GM23248 (cell line): Measurements from ENCODE around the gene DENND1A. TPM values are rescaled to one million over a fixed set of nuclear protein-coding genes. Genes with fewer than 3 reads are reported as not detected.

ENCODE experiments used
- DNase-seq: peaks from one replicate; pipeline ENCODE4 v3.0.0-alpha.2; 2015
- H2AFZ ChIP-seq: fragments of 200-600 bp; sonication (generic); 2 replicates; pipeline ENCODE4 v1.6.1; 2016; ENCODE audit warnings: antibody characterized with exemption
- H3F3A ChIP-seq: fragments of 200-600 bp; sonication (generic); 2 replicates; pipeline ENCODE4 v1.6.1; 2016; ENCODE audit warnings: mild to moderate bottlenecking, antibody characterized with exemption, mixed run types; ENCODE audit not compliant: insufficient read depth
- H3K27ac ChIP-seq: fragments of 200-600 bp; sonication (generic); 2 replicates; pipeline ENCODE4 v1.5.1; 2016; ENCODE audit warnings: mild to moderate bottlenecking
- H3K27me3 ChIP-seq: fragments of 200-600 bp; sonication (generic); replicated peaks from 2 replicates; pipeline ENCODE4 v1.6.1; 2016; ENCODE audit warnings: mild to moderate bottlenecking; ENCODE audit not compliant: insufficient read depth
- H3K36me3 ChIP-seq: fragments of 200-600 bp; sonication (generic); 2 replicates; pipeline ENCODE4 v1.6.1; 2016; ENCODE audit warnings: low read depth, mild to moderate bottlenecking
- H3K4me1 ChIP-seq: fragments of 200-600 bp; sonication (generic); 2 replicates; pipeline ENCODE4 v1.6.1; 2016; ENCODE audit warnings: mild to moderate bottlenecking; ENCODE audit not compliant: insufficient read depth
- H3K4me2 ChIP-seq: fragments of 200-600 bp; sonication (generic); one replicate; pipeline ENCODE4 v1.6.1; 2016; ENCODE audit warnings: mild to moderate bottlenecking; ENCODE audit not compliant: unreplicated experiment
- H3K4me3 ChIP-seq: fragments of 200-600 bp; sonication (generic); 2 replicates; pipeline ENCODE4 v1.5.1; 2016; ENCODE audit warnings: mild to moderate bottlenecking
- H3K79me2 ChIP-seq: fragments of 200-600 bp; sonication (generic); 2 replicates; pipeline ENCODE4 v1.6.1; 2016; ENCODE audit warnings: mild to moderate bottlenecking; ENCODE audit not compliant: insufficient read depth
- H3K9ac ChIP-seq: fragments of 200-600 bp; sonication (generic); 2 replicates; pipeline ENCODE4 v1.6.1; 2016; ENCODE audit warnings: mild to moderate bottlenecking
- H3K9me2 ChIP-seq: fragments of 200-600 bp; sonication (generic); 2 replicates; pipeline ENCODE4 v1.6.1; 2016; ENCODE audit warnings: mixed run types, mild to moderate bottlenecking, moderate library complexity; ENCODE audit not compliant: insufficient read depth
- H3K9me3 ChIP-seq: fragments of 200-600 bp; sonication (generic); one replicate; pipeline ENCODE4 v1.6.1; 2017; ENCODE audit warnings: low read depth
- H4K20me1 ChIP-seq: fragments of 200-600 bp; sonication (generic); 2 replicates; pipeline ENCODE4 v1.6.0; 2016; ENCODE audit not compliant: insufficient read depth
- EZH2 ChIP-seq: fragments of 200-600 bp; sonication (generic); IDR thresholded peaks from 2 replicates; pipeline ENCODE4 v1.6.1; 2018; ENCODE audit warnings: antibody characterized with exemption, mild to moderate bottlenecking; ENCODE audit not compliant: insufficient read depth, poor library complexity, severe bottlenecking
- EZH2phosphoT487 ChIP-seq: fragments of 200-600 bp; sonication (generic); IDR thresholded peaks from 2 replicates; pipeline ENCODE4 v1.6.1; 2018; ENCODE audit warnings: antibody characterized with exemption, moderate library complexity, mild to moderate bottlenecking, low read depth; ENCODE audit not compliant: insufficient read depth
- WGBS, 2 experiments: methylation state at CpG; one replicate each; pipeline ENCODE4 v1.1.6; 2015 to 2017; ENCODE audit warnings: low lambda C conversion rate in 2 of 2, low coverage in 1 of 2; ENCODE audit errors: missing lambda C conversion rate in 2 of 2; 5-methylcytosine and 5-hydroxymethylcytosine counted together
- in situ Hi-C: fragments of 300-500 bp; cut with MboI; formaldehyde crosslinking; loops from 2 replicates; pipeline ENCODE4 v1.15.0; 2020
- polyA plus RNA-seq: library from polyadenylated mRNA; unstranded; fragments of >200 nt; fragmentation: Nextera tagmentation; extraction: Ambion mirVana; gene quantifications from 2 replicates; pipeline ENCODE4 v1.2.1, GENCODE V29; 2016
- total RNA-seq: library from RNA; depleted of rRNA; stranded (reverse); fragments of >200 nt; shearing (Covaris generic); gene quantifications from 2 replicates; pipeline ENCODE4 v1.2.3, GENCODE V29; 2014

DENND1A gene
- total and polyA plus RNA-seq, 2 experiments from 2014 or later: 13.2 to 16.4 TPM

DNA sequence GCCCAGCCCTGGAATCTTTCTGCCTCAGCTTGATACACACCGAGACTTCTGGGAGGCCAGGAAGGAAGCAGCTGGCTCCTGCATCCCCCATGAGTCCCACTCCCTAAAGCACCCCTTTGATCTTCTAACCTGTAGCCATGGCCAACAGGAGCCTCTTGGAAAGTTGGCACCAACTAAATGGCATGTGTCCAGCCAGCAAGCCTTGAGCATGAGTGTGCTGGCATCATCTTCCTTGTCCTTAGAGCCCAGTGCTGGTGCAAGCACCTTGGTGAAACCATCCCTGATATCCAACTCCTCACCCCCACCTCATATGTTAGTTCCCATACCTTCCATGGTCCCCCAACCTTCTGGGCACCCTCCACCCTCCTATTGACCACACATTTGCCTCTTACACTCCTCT is 443.5 kb downstream of the DENND1A start:
- TF ChIP-seq EZH2 (no peak), EZH2phosphoT487 (no peak)
- Histone ChIP-seq H3K4me2 (no peak overlapping the region), H3K27ac (no peak overlapping the region), H4K20me1 (no peaks in the 10 kb centered on the region), H3K4me3 (no peak overlapping the region), H3K9me3 (no peaks in the 10 kb centered on the region), H3K27me3 (no peaks in the 10 kb centered on the region), H3K9me2 (no peaks in the 10 kb centered on the region), H3K36me3 (no peaks in the 10 kb centered on the region), H3K79me2 (no peaks in the 10 kb centered on the region), H3F3A (no peaks in the 10 kb centered on the region), H3K9ac (no peak overlapping the region), H3K4me1 (no peaks in the 10 kb centered on the region), H2AFZ (no peak overlapping the region)
- in situ Hi-C loops: no loop called here
- DNase-seq: no peak
- WGBS, 2 experiments: 100% methylated on average over 1 of the region's 1 CpG

DNA sequence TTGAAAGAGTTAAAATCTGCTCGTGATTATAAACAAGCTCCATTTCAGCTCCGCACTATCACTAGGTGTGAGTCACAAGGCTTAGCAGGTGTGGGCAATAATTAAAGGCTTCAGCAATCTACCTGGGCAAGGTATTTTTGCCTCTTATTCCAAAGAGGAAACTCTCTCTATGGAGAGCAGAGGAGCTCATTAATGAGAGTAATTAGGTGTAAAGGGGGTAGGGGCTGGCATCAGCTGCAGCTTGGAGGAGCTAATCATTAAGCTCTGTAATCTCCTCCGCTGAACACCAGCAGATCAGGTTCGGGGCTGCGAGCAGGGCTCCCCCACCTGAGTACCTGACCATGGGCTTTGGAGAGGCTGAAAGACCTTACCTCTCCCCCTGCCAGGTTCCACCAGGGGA is 444.7 kb downstream of the DENND1A start:
- no peaks in the 10 kb centered on the region for H3K79me2 ChIP-seq
- no peaks in the 10 kb centered on the region for H3F3A ChIP-seq
- H3K27me3 ChIP-seq: no peaks in the 10 kb centered on the region
- 94 to 96% methylated on average over 5 of the region's 5 CpGs for WGBS, 2 experiments
- H3K9me2 ChIP-seq: no peaks in the 10 kb centered on the region
- no peak for DNase-seq
- H2AFZ ChIP-seq: no peak overlapping the region
- H4K20me1 ChIP-seq: no peaks in the 10 kb centered on the region
- no peak overlapping the region for H3K27ac ChIP-seq
- H3K4me3 ChIP-seq: no peak overlapping the region
- no peaks in the 10 kb centered on the region for H3K9me3 ChIP-seq
- no peak overlapping the region for H3K4me2 ChIP-seq
- H3K9ac ChIP-seq: no peak overlapping the region
- H3K36me3 ChIP-seq: no peaks in the 10 kb centered on the region
- in situ Hi-C loops: no loop called here
- no peaks in the 10 kb centered on the region for H3K4me1 ChIP-seq
- TF ChIP-seq EZH2phosphoT487 (no peak), EZH2 (no peak)

DNA sequence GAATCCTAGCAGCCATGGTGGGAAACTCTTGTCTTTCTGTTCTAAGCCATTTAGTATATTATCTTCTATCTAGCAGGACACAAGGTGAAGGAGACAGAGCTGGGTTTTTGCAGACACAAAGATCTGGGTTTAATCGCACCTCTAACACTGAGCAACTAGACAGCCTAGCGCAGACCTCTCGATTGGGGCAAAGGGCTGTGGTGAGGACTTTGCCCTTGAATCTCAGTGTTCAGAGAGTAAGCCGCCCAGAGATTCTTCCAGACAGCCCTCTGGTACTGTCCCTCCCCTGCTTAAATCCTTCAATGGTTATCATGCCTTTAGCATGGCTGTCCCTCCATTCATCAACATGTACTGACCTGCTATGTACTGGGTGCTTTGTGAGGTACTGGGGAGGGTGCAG is 445.8 kb downstream of the DENND1A start:
- H3K9me2 ChIP-seq: no peaks in the 10 kb centered on the region

DNA sequence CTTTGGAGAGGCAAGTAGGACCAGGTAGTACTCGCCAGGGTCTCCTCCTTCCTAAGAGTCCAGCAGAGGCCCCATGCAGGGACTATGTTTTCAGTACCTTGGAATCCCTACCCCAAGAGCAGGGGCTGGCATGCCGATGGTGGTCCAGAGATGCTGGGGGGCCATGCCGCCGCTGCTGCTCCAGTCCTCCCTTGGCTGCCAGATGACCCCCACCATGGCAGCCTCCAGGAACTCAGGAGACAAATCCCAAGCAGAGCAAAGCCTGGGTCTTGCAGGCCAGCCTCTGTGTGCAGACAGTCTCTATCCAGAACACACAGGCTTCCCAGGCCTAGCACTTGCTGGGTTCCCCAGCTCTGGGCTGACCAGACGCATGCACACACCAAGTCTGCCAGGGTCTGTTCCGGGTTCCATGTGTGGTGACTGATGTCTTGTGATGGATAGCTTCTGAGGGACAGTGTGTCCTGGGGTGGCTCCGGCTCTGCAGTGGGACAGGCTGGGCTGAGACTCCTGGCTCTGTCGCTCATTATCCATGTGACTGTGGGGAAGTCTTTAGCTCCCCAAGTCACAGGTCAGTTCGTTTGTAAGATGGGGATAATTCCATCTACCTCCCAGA is 446.6 kb downstream of the DENND1A start:
- DNase-seq: no peak
- H3K9ac ChIP-seq: no peak overlapping the region
- H3K27ac ChIP-seq: no peak overlapping the region
- TF ChIP-seq EZH2phosphoT487 (no peak), EZH2 (no peak)
- no peak overlapping the region for H2AFZ ChIP-seq
- no peaks in the 10 kb centered on the region for H3F3A ChIP-seq
- WGBS, 2 experiments: 82 to 87% methylated on average over 7 to 9 of the region's 9 CpGs
- no peaks in the 10 kb centered on the region for H3K4me1 ChIP-seq
- no peaks in the 10 kb centered on the region for H4K20me1 ChIP-seq
- H3K27me3 ChIP-seq: no peaks in the 10 kb centered on the region
- H3K9me3 ChIP-seq: no peaks in the 10 kb centered on the region
- in situ Hi-C loops: no loop called here
- H3K79me2 ChIP-seq: no peaks in the 10 kb centered on the region
- no peaks in the 10 kb centered on the region for H3K36me3 ChIP-seq
- no peak overlapping the region for H3K4me2 ChIP-seq
- H3K9me2 ChIP-seq: no peaks in the 10 kb centered on the region
- H3K4me3 ChIP-seq: no peak overlapping the region

More for the DNA sequence above, 445.8 kb downstream of the DENND1A start:
- no peak for DNase-seq
- H3K4me3 ChIP-seq: no peak overlapping the region
- 96 to 97% methylated on average over 4 of the region's 4 CpGs for WGBS, 2 experiments
- H3K27me3 ChIP-seq: no peaks in the 10 kb centered on the region
- no peak overlapping the region for H2AFZ ChIP-seq
- no peaks in the 10 kb centered on the region for H3K36me3 ChIP-seq
- H3F3A ChIP-seq: no peaks in the 10 kb centered on the region
- no peak for TF ChIP-seq EZH2phosphoT487
- no peak for TF ChIP-seq EZH2
- H3K4me2 ChIP-seq: no peak overlapping the region
- H3K9me3 ChIP-seq: no peaks in the 10 kb centered on the region
- H4K20me1 ChIP-seq: no peaks in the 10 kb centered on the region
- H3K4me1 ChIP-seq: no peaks in the 10 kb centered on the region
- H3K27ac ChIP-seq: no peak overlapping the region
- H3K79me2 ChIP-seq: no peaks in the 10 kb centered on the region
- no peak overlapping the region for H3K9ac ChIP-seq
- in situ Hi-C loops: no loop called here
